ENCODE results near the gene IFI27L1.
A peak's percentile ranks its signal among the peaks of the same experiment; 100 is the strongest.

Gene IFI27L1, protein sequence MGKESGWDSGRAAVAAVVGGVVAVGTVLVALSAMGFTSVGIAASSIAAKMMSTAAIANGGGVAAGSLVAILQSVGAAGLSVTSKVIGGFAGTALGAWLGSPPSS

DNA sequence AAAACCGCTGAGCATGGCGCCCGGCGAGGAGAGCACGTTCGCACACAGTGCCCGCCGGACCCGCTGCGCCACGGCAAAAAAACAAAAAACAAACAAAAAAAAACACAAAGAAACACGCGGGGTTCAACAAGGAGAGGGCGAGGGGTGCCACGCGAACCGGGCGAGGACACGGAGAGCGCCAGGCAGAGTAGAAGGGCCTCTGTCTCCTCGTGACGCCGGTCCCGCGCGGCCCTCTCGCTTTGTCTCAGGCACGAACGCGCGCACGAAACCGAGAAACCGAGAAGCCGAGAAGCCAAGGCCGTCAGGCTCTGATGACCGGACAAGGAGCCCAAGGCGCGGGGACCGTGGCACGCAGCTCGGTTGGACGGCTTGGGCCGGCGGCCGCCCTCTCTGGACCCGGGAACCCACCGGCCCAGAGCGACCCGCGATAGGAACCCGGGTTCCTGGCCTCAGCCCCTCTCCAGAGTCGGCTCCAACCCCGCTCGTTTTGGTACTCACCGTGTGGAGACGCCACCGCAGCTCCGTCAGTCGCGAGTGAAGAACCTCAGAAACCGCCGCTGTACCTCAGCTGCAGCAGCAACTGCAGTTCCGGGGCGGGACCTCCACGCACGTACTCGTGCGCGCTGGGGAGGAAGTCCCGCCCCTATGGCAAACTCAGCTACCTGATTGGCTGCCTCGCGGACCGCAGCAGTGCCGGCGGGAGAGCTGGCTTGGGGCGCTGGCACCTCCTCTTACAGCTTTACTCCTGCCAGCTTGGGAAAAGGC is at the start of gene IFI27L1, which contains the start of gene DDX24:
Gene IFI27L1, plus strand, starts transcription at position 690 of the 765 bp plus-strand sequence. CDS start 15,628 bp downstream, outside the sequence.
Gene DDX24, minus strand, starts transcription at position 582 of the 765 bp plus-strand sequence. CDS start 1,460 bp downstream, outside the sequence.
- peak within 1 kb of the TSS; percentile 100 for H3K4me3 Mint-ChIP-seq
- H3K27ac Mint-ChIP-seq = peak within 1 kb of the TSS; percentile 100
- H3K9me3 Mint-ChIP-seq = no peaks in the 10 kb centered on the region
- no peaks in the 10 kb centered on the region for H3K27me3 Mint-ChIP-seq
- peaks cover 25% of the 10 kb centered on the region for H3K36me3 Mint-ChIP-seq
- H3K4me1 Mint-ChIP-seq = peaks cover 56% of the 10 kb centered on the region

DNA sequence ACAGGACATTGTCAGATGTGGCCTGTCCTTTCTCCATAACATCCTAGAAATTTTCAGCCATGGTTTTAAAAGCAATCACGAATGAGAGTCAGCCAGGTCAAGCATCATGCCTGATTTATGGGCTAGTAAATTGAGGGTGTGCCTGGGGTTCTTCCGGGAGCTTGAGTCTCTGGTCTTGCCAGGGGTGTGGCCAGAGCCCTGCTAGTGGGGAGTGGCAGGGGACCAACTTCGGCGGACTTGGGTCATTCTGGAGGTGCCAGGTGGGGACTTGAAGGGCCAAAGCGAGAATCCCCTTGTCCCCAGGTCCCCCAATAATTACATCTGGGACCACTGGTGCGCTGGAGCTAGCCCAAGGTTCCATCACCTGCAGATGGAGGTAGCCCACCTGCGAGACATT is 49.2 kb upstream of the IFI27L1 start:
- Mint-ChIP-seq H3K36me3 (no peaks in the 10 kb centered on the region), H3K4me3 (no peak overlapping the region), H3K27me3 (no peaks in the 10 kb centered on the region), H3K9me3 (no peaks in the 10 kb centered on the region), H3K4me1 (peaks cover 12% of the 10 kb centered on the region), H3K27ac (no peak overlapping the region)

DNA sequence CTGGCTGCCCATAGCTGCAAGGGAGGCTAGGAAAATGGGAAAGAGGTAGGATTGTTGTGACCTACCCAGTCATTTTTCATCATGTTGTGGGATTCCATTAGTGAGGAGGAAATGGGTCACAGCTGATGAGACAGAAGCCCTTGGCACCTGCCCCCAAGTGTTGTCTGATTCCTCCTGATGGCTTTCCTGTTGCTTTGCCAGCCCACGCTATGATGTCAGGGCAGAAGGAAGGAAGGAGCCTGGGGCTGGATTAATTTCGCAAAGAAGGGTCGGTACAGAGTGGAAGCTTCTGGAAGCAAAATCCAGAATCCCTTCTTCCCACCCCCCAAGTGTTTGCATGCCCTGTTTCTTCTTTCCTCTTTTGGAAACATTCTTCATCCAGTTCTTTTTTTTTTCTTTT is 46.2 kb upstream of the IFI27L1 start:
- Mint-ChIP-seq H3K4me1 (peaks cover 4% of the 10 kb centered on the region), H3K4me3 (no peak overlapping the region), H3K27ac (no peak overlapping the region), H3K36me3 (no peaks in the 10 kb centered on the region), H3K27me3 (no peaks in the 10 kb centered on the region), H3K9me3 (no peaks in the 10 kb centered on the region)

DNA sequence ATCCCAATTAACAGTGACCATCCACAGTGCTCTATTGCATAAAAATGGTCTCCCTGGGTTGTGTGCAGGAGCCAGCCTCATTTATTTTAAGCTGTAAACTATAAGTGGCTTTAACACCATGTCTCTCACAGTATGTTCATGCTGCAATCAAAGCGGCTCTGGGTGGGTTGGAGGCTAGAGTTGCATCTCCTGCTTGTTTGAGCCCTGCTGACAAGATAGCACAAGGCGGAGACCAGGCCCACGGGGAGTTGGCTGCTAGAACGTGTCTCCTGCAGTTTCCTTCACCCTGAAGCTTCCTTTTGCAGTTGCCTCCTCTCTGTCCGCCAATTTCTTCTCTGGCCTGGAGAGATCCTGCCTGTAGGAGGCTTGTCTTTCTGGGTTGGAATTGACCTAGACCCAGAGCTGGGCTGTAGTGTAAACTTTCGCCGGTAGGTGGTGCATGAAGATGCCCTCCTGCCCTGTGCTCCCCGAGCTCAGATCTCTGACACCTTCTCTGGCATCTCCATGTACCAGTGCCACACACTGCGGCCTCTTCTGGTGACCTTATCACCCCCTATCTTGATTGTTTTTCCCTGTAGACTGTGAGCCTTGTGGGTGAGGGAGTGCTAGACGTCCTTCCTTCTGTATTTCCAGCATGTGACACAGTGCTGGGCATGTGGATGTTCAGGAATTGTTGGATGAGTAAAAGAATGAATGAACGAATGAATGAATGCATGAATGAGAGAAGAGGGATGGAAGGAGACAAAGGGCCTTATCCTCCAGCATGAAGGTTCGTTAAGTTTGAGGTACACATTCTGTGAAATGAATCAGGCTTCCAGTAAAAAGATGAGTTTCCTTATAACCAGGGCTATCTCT is 44.6 kb upstream of the IFI27L1 start:
- Mint-ChIP-seq H3K27ac (no peak overlapping the region), H3K9me3 (no peaks in the 10 kb centered on the region), H3K36me3 (no peaks in the 10 kb centered on the region), H3K4me3 (no peak overlapping the region), H3K4me1 (peaks cover 4% of the 10 kb centered on the region), H3K27me3 (no peaks in the 10 kb centered on the region)

DNA sequence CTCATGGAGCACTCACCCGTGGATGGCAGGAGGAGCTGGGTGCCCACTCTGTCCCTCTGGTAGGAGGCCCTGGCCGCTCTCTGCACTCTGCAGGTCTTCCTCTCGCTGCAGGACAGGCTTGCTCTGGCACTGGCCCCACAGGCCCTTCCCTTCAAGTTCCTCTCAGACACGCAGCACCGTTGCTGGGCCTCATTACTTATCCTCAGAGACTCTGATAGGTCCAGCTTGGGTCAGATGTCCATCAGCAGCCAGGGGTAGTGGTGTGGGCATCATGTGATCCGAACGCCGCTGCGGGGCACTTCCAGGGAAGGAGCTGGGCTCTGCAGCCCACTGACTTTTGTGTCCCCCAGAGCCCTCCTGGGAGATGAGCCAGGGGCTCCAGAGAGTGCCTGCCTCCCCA is 43.2 kb upstream of the IFI27L1 start:
- Mint-ChIP-seq H3K9me3 (no peaks in the 10 kb centered on the region), H3K4me1 (peaks cover 4% of the 10 kb centered on the region), H3K27me3 (no peaks in the 10 kb centered on the region), H3K4me3 (no peak overlapping the region), H3K36me3 (no peaks in the 10 kb centered on the region), H3K27ac (no peak overlapping the region)

DNA sequence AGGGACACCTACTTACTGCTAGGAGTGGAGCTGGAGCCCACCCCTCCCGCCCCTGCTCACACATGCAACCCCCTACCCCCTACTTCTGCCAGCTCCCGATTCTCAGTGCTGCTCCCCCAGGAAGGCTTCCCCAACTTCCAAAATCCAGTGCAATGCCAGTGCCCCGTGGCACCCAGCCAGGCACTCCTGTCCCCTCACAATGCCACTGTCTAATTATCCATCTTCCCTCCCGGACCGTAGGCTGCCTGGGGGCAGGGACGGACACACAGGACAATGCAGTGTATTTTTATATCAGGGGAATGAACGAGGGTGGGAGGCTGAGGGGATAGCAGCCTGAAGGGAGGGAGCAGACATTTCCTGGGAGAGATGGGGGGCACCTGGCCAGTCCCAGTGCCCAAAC is 42.6 kb upstream of the IFI27L1 start:
- no peaks in the 10 kb centered on the region for H3K9me3 Mint-ChIP-seq
- H3K27ac Mint-ChIP-seq = no peak overlapping the region
- H3K4me3 Mint-ChIP-seq = no peak overlapping the region
- no peaks in the 10 kb centered on the region for H3K36me3 Mint-ChIP-seq
- peaks cover 4% of the 10 kb centered on the region for H3K4me1 Mint-ChIP-seq
- no peaks in the 10 kb centered on the region for H3K27me3 Mint-ChIP-seq

DNA sequence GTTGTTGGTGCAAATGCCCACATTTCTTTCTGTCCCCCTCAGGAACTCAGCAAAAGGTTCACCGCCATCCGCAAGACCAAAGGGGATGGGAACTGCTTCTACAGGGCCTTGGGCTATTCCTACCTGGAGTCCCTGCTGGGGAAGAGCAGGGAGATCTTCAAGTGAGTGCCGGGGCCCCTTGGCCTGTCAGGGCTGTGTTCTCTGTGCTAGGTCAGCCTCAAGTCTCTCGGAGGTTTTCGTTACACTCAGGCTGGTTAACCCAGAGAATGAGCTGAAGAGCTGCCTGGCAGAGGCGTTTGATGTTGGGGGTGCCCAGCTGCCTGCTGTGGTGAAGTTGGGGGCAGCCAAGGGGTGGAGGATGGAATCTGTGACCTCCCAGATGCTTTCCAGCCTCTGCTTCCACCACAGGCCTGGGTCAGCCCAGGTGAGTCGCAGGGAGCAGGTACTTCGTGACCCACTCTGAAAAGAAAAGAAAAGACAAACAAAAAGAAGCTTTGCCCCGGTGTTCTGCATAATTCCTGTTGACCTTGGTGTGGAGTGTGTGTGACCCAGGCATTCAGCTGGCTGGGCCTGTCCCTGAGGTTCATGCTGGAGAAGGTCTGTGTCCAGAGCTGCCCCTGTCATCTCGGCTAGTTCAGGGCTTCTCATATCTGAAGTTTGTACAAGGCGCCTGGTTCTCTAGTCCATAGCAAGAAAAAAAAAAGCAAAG is 42.0 kb upstream of the IFI27L1 start:
- Mint-ChIP-seq H3K27me3 (no peaks in the 10 kb centered on the region), H3K27ac (no peak overlapping the region), H3K4me3 (no peak overlapping the region)

DNA sequence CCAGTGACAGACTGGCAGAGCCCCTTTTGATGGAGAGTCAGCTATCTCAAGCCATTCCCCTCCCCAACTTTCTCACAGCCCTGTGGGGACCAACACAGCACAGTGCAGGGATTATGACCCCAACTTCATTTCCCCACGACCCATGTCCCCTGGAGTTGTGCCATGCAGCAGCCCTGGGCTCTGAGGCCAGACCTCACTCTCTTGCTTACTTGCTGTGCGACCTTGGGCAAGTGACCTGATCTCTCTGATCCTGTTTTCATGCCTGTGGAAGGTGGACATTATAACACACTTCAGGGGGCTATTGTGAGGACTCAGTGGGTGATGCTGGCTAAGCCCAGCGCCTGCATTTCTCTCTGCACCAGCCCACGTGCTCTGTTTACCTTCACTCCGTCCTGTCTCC is 40.9 kb upstream of the IFI27L1 start:
- H3K36me3 Mint-ChIP-seq = no peaks in the 10 kb centered on the region
- peaks cover 4% of the 10 kb centered on the region for H3K4me1 Mint-ChIP-seq
- H3K27ac Mint-ChIP-seq = no peak overlapping the region
- H3K4me3 Mint-ChIP-seq = no peak overlapping the region
- no peaks in the 10 kb centered on the region for H3K9me3 Mint-ChIP-seq
- no peaks in the 10 kb centered on the region for H3K27me3 Mint-ChIP-seq

More for the DNA sequence above, 42.0 kb upstream of the IFI27L1 start:
- Mint-ChIP-seq H3K4me1 (peaks cover 4% of the 10 kb centered on the region), H3K9me3 (no peaks in the 10 kb centered on the region), H3K36me3 (no peaks in the 10 kb centered on the region)

DNA sequence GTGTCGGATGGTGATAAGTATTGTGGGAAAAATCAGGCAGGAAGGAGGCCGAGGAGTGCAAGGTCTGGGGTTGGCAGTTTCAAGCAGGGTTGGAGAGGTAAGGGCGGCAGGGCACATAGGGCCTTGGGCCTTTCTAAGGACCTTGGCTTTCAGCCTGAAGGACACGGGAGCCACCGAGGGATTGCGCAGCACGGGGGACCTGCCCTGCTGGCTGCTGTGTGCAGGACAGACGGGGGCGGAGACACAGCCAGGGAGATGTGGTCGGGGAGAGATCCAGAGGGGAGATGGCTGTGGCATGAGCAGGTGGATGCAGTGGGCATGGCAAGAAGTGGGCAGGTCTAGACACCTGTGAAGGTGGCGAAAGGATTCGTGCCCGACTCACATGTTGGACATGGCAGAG is 40.3 kb upstream of the IFI27L1 start:
- no peak overlapping the region for H3K4me3 Mint-ChIP-seq
- no peaks in the 10 kb centered on the region for H3K36me3 Mint-ChIP-seq
- no peaks in the 10 kb centered on the region for H3K27me3 Mint-ChIP-seq
- no peak overlapping the region for H3K27ac Mint-ChIP-seq
- H3K9me3 Mint-ChIP-seq = no peaks in the 10 kb centered on the region
- H3K4me1 Mint-ChIP-seq = peaks cover 4% of the 10 kb centered on the region

DNA sequence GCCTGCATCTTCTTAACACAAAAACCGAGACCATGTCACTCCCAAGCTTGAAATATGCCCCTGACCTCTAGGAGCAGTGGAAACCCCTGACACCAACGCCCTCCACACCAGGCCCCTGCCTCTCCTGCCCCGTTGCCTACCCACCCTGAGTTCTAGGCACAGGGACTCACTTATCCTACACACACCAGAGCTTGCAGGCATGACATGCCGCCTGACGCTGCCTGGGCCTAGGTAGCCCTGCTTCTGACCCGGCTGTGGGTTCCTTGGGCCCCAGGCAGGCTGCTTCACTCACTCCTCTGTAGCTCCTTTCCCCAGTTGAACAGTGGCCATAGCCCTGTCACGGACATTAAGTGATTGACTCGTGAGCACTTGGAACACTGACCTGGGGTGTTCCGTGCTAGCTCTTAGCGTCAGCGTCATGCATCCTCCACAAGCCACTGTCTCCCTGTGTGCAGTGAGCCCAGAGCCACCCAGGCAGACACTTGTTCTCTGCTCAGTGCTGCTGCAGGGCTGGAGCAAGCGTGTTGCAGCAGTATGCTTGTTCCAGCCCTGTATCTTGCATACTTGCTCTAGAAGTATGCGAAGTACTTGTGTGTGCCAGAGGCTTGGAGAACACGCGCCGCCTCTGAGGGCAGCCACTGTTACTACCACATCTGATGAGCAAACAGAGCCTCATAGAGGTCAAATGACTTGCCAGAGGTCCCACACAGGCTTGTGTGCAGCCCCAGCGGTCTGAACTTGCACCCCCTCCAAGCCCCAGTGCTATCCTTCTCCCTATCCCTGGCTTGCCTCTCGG is 39.4 kb upstream of the IFI27L1 start:
- Mint-ChIP-seq H3K9me3 (no peaks in the 10 kb centered on the region), H3K4me3 (no peak overlapping the region), H3K27me3 (no peaks in the 10 kb centered on the region), H3K27ac (no peak overlapping the region), H3K36me3 (no peaks in the 10 kb centered on the region), H3K4me1 (peaks cover under 1% of the 10 kb centered on the region)

DNA sequence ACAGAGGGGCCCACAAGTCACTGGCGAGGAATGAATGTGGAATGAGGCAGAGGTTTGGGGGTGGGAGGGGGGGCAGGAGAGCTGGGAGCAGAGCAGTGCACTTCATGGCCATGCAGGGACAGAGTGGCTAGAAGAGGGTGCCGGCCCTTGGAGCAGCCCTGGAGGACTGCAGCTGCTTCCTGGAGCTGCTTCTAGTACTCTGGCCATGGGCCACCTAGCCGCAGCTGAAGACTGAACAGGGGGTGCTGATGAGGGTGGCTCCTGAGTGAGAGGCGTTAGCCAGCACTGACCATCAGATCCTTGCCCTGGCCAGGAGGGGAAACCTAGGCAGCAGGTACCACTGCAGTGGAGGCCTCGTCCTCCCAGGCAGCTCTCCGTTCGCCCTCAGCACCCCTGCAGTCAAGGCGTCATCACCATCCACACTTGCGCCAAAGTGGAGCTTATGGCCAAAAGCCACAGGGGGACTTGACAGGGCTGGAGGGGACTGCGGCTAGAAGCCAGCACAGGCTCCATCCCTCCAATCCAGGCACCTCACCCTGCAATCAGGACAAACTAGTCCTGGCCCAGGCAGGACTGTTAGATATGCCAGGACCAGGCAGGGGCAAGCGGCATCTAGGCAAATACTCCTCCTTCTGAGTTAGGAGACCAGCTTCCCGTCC is 38.5 kb upstream of the IFI27L1 start:
- Mint-ChIP-seq H3K9me3 (no peaks in the 10 kb centered on the region), H3K4me1 (no peaks in the 10 kb centered on the region), H3K27ac (no peak overlapping the region), H3K4me3 (no peak overlapping the region), H3K27me3 (no peaks in the 10 kb centered on the region), H3K36me3 (no peaks in the 10 kb centered on the region)

DNA sequence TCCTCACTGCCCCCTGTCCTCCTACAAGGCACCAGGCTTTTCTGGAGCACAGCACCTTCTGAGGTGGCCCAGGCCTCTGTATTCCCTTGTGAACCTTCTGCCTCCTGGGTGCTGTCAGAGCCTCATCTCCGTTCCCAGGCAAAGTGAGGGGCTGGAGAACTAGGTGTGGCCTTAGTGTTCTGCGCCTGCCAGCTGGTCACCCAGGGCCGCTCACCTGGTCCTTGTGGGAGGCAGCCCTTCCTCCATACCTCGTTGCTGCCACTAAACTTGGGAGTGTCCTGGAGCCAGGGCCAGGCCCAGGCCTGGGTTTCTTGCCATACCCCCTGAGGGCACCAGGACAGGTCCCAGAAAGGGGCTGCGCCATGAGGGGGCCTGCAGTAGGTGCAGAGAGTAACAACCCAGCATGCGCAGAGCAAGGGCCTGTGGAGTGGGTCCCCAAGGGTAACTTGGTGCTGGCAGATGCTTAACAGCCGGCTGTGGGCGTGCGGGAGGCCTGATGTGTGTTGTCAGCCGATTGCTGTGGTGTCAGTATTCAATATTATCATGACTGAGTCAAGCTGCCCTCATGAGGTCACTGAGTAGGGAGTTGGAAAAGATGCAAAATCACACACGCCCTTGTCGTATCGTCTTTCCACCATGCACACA is 37.9 kb upstream of the IFI27L1 start:
- Mint-ChIP-seq H3K4me1 (no peaks in the 10 kb centered on the region), H3K27ac (no peak overlapping the region), H3K4me3 (no peak overlapping the region), H3K9me3 (no peaks in the 10 kb centered on the region), H3K27me3 (no peaks in the 10 kb centered on the region), H3K36me3 (no peaks in the 10 kb centered on the region)

DNA sequence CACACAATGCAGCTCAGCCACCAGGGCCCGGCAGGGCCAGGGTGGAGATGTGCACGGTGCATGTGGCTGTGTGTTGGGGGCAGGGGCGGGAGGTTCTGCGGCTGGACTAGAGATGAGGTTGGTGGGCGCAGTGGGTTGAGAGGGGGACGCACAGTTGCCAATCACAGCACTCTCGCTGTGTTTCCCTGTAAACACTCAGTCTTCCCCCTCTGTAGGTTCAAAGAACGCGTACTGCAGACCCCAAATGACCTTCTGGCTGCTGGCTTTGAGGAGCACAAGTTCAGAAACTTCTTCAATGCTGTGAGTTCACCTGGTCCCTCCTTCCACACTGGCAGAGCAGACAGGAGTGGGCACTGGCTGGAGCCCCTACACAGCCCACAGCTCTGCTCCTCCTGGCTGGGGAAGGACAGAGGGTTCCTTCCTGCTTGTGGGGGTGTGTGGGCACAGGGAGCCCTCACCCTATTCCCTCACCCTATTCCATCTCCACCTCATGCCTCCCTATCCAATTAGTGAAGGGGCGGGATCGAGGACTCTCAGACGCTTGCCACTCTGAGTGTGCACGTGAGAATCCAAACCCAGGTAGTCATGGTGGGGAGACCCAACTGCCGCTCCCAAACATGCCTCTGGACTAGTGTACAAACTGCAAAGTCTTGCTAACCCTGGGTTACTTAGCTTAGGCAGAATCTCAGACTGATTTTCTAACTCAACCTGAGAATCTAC is 37.2 kb upstream of the IFI27L1 start:
- no peaks in the 10 kb centered on the region for H3K36me3 Mint-ChIP-seq
- no peaks in the 10 kb centered on the region for H3K4me1 Mint-ChIP-seq

More for the DNA sequence above, 37.2 kb upstream of the IFI27L1 start:
- Mint-ChIP-seq H3K27me3 (no peaks in the 10 kb centered on the region), H3K27ac (no peak overlapping the region), H3K9me3 (no peaks in the 10 kb centered on the region), H3K4me3 (no peak overlapping the region)
